Stimulated activated CD8-positive, alpha-beta memory T cell treated with anti-CD3 and anti-CD28 coated beads, Interleukin-7, amount 100 ng/mL, for 24 hours (primary cell): ENCODE results near the gene RAB15.

Experiments used
- DNase-seq: peaks from one replicate; pipeline ENCODE4 v3.0.0-alpha.2; 2020; ENCODE audit warnings: low read depth

Gene RAB15

DNA sequence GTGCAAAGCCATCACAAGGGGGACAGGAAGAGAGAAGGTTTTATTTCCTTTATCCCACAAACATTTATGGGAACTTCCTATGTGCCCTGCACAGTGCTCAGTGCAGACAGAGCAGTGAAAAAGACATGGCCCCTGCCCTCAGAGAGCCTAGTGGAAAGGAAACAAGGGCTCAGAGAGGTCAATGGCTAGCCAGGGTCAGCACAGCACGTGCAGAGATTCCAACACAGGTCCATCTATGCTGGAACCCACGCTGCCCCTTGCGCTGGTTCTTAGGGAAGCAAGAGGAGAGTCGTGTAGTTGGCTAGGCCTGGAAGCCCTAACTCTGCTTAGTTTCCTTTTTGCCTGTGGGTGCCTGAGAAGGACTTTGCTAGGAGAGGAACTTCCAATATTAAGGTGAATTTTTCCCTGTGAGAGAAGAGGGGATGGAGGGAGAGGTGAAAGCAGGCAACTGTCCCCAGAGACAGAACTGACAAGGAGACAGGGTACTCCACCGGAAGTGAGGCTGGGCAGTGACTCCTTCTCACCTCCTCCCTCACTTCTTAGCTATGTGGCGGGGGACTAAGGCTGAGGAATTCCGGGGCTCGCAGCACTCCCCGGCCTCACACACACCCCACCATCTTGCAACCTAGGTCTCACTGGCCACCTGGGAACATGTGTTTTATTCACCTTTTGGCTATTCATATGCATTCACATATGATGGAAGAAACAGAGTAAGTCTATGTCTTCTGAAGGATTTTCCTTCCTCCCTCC lies 17.5 kb downstream of the RAB15 start:
- DNase-seq: no peak

DNA sequence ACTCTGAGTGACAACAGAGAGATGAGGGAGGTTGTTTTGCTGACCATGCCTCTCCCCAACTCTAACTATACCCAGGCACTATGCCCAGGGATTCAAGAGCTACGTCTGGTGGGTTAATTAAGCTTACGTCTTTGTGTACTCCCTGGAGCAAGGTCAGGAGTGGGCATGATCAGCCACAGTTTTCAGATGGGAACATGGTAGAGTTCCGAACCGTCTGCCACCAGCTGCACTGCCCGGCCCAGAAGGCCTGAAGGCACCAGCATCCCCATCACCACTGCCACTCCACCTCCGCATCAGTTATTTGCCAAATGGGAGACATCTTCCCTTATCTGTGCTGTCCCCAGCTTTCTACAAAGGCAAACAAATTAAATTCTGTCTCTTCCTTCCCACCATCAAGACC lies 18.5 kb downstream of the RAB15 start:
- DNase-seq: no peak

DNA sequence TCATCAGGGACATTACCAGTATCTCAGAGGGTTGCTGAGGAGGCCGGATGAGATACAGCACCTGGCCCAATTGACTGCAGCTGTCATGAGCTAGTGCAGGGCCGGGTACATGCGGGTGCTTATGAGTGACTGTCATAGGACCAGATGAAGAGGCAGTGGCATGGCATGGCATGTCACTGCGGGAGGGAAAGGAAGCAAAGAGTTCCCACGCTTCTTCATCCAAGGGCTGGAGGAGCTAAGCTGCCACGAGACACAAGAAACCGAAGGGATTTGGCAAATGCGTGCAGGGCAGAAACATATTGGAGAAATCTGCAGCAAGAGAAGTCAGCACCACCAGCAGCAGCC lies 18.9 kb downstream of the RAB15 start:
- no peak for DNase-seq

DNA sequence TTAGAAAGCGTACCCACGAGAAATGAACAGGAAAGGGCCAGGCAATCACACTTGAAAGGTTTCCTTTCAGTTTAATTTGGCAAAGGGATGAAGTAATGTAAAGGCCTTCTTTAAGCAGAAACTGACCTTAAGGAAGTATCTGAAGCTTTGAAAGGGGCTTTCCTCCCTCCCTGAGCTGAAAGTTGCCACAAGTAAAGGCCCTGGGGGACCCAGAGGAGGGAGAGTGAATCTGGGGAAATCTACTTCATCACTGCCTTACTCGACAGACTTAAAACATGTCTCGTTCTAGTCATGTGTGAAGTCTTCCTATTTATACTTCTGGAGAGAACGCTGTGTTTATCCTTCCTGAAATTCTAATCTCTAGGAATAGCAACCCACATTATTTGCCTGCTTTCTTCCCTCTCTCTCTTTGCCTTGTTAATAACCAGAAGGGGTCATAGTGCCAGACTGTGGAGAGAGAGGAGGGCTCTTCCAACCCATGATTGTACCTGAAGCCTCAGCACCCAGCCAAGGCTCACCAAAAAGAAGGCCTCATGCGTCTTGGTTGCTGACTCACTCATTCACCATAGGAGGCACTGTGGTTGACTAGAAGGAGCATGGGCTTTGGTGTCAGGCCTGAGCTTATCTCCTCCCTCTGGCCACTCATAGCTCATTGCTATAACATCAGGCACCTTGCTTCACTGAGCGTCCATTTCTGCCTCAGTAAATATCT lies 19.4 kb downstream of the RAB15 start:
- no peak for DNase-seq

DNA sequence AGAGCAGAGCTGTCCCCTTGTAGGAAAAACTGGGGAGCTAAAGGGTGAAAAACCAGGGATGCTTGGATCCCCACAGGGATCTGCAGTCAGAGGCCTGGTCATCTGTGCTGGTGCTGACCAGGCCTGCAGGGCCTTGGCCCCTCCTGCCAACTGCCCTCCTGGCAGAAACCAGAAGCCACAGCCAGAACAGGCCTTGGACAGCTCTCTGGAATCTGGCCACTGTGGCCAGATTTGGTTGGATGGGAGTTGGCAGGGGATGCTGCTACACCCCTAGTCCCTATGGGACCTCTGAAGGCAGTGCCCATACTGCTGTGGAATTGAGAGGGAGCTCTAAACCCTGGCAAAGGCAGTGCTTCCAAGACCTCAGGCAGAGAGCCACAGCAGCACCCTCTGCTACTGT lies 20.4 kb downstream of the RAB15 start:
- DNase-seq: no peak

DNA sequence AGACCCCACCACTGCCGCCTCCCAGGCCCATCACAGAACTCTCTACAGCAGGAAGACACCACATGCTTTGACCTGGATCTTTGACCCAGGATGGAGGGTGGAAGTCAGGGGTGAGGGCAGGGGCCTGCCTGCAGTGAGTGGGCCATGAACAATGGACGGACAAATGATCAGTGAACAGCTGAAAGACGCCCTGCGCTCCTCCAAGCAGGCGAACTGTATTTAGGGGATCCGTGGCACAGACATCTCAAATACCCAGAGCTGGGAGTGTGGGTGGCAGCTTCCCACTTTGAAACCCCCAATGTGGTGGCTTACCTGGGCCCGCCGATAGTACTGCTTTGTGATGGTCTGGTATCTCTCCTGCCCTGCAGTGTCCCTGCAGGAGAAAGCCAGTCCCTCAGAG lies 20.8 kb downstream of the RAB15 start:
- no peak for DNase-seq

DNA sequence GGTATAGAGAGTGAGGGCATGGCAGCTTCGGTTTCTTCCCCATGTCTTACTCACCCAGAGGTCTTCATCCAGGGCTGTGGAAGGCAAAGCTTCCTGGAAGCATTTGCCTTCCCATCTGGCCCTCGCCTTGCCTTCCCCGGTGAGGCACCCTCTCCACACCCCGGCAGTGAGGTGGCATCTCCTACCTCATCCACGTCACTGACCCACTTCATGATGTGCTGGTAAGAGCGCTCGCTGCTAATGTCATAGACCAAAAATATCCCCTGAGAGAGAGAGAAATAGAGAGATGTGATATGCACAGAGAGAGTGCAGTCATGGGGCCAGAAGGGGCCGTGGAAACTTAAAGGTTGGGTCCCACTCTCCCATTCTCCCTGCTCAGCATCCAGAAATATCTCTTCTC lies 21.2 kb downstream of the RAB15 start:
- no peak for DNase-seq

DNA sequence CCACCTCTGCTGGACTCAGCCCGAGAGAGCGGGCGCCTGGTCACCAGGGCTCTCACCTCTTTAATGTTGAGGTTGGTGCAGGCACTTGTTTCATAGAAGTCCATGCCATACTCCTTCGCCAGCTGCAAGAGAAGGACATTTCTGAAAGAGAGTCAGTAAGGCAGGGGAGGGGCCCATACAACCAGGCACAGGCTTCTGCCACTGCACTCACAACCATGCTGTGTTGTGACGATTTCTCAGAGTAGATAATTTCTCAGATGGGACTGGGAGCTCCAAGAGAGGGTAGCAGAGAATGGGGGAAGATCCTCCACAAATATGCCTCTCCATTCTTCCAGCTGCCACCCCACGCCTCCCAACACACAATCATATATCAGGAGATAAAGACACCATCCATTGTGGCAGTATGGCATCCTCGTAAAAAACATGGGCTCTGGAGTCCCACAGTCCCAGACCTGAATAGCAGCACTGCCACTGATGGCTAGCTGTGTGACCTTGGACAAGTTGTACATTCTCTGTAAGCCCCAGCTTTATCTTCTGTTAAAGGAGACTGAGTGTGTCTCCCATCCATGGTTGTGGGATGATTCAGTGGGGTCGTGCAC lies 23.4 kb downstream of the RAB15 start:
- no peak for DNase-seq

DNA sequence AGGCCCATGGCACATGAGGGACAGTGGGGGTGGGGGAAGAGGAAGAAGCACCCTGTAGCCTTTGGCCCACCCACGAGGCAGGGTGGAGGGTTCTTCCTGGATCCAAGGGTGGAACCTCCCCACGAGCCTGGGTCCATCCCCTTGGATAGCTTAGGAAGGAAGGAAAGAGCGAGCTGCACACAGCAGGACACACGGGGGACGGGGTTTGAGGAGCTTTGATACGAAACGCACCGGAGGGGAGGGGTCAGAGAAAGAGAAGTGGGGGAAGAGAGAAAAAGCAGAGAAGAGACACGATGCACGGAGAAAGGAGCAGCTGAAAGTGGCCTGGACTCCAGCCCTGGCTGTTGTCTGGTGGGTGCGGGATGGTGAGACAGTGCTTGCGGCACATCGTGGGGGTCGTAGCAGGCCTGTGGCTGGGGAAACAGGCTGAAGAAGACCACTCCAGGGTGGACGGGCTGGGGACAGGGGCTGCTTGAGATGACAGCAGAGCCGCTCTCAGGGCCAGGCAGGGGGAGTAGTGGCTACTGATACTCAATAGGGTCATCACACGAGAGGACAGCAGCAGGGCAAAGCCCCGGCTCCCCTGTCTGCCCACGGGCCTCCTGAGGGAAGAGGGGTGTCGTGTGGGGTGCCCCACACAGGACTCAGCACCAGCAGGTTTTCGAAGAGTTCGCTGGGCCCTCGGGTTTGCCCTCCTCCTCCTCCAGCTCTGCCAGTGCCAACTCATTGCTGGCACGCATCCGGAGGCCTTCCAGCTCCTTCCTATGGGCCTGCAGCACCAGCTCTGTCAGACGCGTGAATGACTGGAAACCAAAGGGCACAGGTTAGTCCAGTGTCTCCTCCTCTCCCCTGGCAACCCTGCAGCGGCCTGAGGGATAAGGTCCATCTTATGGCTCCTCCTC lies 24.2 kb downstream of the RAB15 start:
- DNase-seq: no peak

DNA sequence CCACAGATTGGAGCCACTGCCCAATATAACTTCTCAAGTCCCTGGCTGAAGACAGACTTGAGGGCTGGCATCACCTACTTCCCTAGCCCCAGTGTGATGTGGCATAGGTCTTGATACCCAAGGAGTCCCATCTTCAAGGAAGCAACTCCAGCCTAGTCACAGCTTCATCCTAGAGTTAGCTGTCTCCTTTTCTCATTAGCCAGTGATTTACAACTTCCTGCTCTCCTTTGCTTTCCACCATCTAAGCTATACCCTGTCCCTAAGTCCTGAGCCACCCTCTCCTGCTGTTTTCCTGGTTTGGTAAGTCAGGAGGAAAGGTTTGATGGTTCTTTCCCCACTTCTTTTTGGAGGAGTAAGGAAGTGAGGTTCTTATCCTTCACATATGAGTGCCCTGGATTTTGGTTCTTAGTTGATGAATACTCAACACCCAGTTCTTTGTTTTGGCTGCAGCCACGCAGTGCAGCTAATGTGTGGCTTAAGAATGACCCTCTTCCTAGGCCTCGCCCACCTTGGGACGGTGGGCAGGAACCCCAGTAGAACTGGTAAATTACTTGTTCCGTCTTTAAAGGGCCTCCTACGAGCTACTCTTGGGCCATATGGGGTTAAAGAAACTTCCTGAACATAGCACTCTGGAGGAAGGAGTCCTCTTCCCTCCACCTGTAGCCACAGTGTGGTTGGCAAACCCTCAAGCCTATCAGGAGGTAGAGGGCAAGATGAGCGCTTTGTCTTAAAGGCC lies 25.7 kb downstream of the RAB15 start:
- DNase-seq: no peak

DNA sequence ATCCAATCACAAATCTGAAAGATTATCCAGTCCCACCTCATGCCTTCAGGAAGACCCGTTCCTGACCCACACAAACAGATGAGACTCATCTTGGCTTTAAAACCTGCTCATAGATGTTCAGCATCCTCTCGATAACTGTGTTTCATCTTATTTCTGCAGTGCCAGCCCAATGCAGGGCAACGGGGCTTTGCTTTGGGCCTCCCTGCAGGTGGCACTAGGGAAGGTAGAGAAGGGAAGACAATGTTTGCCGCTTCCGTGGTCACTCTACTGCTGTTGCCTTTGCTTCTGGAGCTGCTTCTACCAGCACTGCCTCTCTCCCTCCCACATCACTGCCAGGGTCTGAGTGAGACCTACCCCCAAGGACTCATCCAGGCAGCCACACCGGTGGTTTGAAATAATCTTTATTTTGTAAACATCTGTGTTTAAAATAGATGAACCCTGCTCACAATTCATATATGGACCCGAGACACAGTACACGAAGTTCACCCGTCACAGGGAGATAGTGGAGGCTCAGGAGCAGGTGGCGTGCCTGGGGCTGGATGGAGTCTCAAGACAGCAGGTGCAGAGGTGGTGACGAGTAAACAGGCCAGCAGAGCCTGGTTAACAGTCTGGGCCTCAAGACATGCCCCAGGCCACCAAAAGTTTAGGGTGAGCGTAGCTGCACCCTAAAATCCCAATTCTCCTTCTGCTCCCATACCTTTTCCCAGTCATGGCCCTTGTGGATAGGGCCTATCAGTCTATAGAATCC lies 26.5 kb downstream of the RAB15 start:
- DNase-seq: no peak

DNA sequence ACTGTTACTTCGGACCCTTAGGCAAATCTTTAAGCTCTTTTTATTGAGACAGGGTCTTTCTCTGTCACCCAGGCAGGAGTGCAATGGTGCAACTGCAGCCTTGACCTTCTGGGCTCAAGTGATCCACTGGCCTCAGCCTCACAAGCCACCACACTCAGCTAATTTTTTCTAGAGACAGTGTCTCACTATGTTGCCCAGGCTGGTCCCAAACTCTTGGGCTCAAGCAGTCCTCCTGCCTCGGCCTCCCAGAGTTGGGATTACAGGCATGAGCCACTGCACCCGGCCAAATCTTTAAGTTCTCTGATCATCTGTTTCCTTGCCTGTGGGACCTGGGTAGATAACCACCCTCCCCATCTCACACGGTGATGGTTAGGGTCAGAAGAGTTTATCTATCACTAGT lies 27.3 kb downstream of the RAB15 start:
- no peak for DNase-seq

DNA sequence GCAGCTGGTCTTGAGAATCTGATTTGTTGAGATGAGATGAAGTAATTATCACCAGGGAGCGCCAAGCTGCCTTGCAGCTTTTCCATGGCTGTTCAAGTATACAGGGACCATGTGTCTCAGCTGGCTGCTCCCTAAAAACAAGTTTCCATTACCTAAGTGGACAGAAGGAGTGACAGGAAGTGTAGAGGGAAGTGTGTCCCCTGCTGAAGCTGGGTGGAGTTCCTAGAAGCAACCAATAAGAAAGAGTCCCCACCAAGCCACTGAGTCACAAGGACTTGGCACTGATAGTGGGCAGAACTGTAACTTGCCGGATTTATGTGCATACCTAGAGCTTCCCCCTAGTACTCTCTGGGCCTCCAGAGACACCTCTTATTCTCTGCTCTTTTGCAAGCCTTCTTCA lies 28.1 kb downstream of the RAB15 start:
- DNase-seq: no peak

DNA sequence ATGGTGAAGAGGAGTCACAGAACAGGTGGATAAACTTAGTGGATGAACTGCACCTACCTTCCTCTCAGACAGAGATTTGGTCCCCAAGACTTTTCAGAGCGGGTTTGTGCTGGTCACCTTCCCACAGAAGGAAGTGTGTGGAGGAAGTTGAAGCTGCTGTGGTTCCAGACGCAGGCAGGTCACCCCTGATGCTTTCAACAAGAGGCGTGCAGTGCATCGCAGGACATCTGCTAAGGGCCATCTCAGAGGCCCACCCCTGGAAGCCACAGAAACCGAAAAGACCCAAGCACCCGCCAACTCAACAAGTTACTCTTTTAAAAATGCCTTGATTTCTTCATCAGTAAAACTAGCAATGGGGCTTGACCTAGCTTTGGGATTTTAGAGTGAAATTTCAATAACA lies 28.6 kb downstream of the RAB15 start:
- no peak for DNase-seq

DNA sequence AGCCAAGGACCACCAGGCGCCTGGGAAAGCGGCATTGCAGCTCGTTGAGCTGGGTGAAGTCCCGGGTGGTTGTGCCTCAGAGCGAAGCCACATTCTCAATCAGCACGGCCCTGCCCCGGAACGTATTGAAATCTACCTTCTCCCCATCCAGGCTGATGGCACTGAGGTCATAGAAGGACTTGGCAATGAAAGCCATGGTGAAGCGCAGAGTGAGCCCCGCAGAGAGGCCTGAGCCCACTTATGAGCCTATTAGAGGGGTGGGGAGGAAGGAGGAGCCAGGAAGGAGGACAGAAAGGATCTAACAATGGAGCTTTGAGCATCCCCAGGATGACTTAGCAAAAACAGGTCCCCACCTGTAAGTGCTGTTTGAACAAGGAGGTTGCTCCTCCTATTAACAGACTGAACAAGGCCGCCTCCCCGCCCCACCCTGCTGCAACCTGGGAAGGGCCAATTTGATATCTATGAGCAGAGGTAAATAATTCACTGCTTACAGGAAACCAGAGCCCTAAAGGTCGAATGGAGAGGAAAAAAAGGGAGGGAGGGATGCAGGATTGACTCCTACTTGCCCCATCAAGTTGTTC lies 29.5 kb downstream of the RAB15 start, which contains the start of gene GPX2:
GPX2 (minus strand) TSS at position 215 of the 581 bp plus-strand sequence; CDS start at position 196, 19 bp downstream.
- DNase-seq: no peak

DNA sequence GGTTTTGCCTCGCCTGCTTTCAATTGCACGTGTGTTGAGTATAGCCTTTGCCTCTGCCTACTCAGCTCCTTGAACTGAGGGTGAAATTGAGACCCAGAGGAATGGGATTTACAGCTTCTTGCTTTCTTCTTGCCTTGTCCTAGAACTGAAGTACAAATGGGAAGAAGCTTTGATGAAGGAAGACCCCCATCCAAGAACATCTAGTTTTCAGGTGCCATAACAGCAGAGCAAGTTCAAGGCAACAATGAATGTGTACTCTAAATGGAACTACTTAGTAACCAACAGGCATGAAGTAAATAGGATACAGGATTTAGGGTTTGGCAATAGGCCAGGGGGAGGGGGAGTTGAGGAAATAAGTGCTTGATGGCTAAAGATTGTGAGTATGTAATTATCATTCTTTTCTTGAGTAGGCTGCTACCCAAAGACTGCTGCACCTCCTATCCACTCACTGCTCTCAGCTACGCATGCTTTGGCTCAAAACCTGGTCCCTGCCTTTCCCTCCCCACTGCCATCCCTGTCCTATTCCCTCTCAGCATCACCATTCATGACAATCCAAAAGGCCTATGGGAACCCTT lies 31.7 kb downstream of the RAB15 start:
- DNase-seq: no peak

DNA sequence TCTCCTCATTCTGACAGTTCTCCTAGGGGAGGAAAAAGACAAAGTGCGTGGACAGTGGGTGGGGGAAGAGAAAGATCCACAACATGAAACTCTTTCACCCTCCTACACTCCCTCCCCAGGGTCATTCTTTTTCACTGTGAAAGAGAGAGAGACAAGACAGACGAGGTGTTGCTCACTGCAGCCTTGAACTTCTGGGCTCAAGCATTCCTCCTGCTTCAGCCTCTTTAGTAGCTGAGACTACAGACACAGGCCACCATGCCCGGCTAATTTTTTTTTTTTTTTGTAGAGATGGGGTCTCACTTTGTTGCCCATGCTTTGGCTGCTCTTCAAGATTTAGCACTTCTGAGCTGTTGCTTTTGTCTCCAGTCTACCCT lies 32.3 kb downstream of the RAB15 start:
- DNase-seq: no peak

DNA sequence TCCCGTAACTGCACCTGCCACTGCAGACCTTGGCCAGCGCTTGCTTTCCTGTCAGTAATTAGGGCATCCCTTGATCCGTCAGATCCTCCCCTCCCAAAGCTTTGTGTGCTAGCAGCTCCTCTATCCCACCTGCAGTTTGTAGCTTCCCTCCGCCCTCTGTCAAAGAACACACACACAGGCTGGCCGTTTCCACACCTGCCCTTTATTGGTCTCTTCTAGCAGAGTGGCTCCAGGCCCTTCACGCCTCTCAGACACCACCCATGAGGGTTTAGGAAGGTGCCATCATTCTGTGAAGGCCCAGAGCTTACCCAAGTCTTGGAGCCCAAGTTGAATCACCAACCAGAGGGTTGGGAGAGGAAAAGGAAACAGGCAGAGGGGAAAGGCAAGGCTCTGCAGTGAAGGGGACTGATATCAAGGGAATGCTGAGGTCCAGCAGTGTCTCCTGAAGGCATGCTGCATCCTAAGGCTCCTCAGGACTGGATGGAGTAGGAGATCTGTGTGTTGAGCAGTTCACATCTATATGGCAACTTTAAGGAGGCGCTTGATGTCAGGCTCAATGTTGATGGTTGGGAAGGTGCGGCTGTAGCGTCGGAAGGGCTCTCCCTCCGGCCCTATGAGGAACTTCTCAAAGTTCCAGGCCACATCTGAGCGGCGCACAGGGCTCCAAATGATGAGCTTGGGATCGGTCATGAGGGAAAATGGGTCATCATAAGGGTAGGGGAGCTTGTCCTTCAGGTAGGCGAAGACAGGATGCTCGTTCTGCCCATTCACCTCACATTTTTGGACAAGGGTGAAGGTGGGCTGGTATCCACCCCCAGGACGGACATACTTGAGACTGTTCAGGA lies 32.9 kb downstream of the RAB15 start:
- DNase-seq: no peak

DNA sequence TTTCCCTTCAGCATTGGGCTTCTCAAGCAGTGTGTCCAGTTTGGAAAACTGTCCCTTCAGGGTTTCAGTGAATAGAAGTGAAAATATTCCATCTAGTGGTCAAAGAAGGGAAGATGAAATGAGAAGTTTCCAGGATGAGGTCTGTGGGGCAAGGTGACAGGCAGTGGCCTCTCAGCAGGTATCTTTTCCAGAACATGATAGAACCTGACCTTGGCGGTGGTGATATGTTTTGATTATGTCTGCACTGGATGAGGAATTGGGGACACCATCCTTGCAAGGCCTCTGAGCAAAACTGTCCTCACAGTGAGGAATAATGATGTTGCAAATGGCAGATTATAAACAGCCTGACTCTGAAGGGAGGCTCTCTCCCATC lies 34.3 kb downstream of the RAB15 start:
- DNase-seq: no peak
